ENCODE measurements around the gene E2F4.

The E2F4 gene

GRCh38 chr16:67216612-67217490 is 24.9 kb downstream of the E2F4 start:
- DNase-seq (ENCODE audit: low spot score in 2 of 2) (no peak), ATAC-seq (replicated peaks; ENCODE audit: extremely low read depth, poor library complexity, severe bottlenecking) (no peak)
- no peaks in the 10 kb centered on the region for H3K27me3 Mint-ChIP-seq
- no peak overlapping the region for H3K27ac Mint-ChIP-seq (ENCODE audit: low read depth)
- H3K36me3 Mint-ChIP-seq (ENCODE audit: insufficient read depth), result no peaks in the 10 kb centered on the region
- H3K4me1 Mint-ChIP-seq, result no peaks in the 10 kb centered on the region
- H3K9me3 Mint-ChIP-seq, result no peaks in the 10 kb centered on the region
- H3K4me3 Mint-ChIP-seq, result no peak overlapping the region

- DNase-seq (ENCODE audit: low spot score in 2 of 2) (no peak), ATAC-seq (replicated peaks; ENCODE audit: extremely low read depth, poor library complexity, severe bottlenecking) (no peak)
- peaks cover 34% of the 10 kb centered on the region for H3K4me1 Mint-ChIP-seq
- H3K27me3 Mint-ChIP-seq, result no peaks in the 10 kb centered on the region
- H3K4me3 Mint-ChIP-seq, result no peak overlapping the region
- H3K27ac Mint-ChIP-seq (ENCODE audit: low read depth), result no peak overlapping the region
- H3K9me3 Mint-ChIP-seq, result no peaks in the 10 kb centered on the region
- peaks cover 16% of the 10 kb centered on the region for H3K36me3 Mint-ChIP-seq (ENCODE audit: insufficient read depth)
Measured at GRCh38 chr16:67223992-67224391, 32.0 kb downstream of the E2F4 start.

- Mint-ChIP-seq H3K9me3 (no peaks in the 10 kb centered on the region), H3K4me3 (peak overlapping the region; percentile 100), H3K27me3 (no peaks in the 10 kb centered on the region), H3K36me3 (ENCODE audit: insufficient read depth) (peaks cover 18% of the 10 kb centered on the region), H3K4me1 (peaks cover 34% of the 10 kb centered on the region), H3K27ac (ENCODE audit: low read depth) (peak overlapping the region; percentile 98)
- no peak for DNase-seq (ENCODE audit: low spot score in 2 of 2)
- no peak for ATAC-seq (replicated peaks; ENCODE audit: extremely low read depth, poor library complexity, severe bottlenecking)
Measured at GRCh38 chr16:67226295-67226803, 34.4 kb downstream of the E2F4 start.

- Mint-ChIP-seq H3K27me3 (no peaks in the 10 kb centered on the region), H3K4me3 (peak within 1 kb of the TSS; percentile 100), H3K36me3 (ENCODE audit: insufficient read depth) (peaks cover 18% of the 10 kb centered on the region), H3K27ac (ENCODE audit: low read depth) (peak within 1 kb of the TSS; percentile 98), H3K9me3 (no peaks in the 10 kb centered on the region), H3K4me1 (peaks cover 34% of the 10 kb centered on the region)
- ATAC-seq (replicated peaks; ENCODE audit: extremely low read depth, poor library complexity, severe bottlenecking), result peak; percentile 93
- peak; percentile 97 to 99 for DNase-seq (ENCODE audit: low spot score in 2 of 2)
Measured at GRCh38 chr16:67226804-67227566, 35.0 kb downstream of the E2F4 start, which contains the start of gene TMEM208. TSS of gene TMEM208 (plus strand) at chr16:67227130. CDS start at chr16:67227219, 89 bp downstream.

- DNase-seq (ENCODE audit: low spot score in 2 of 2) (no peak), ATAC-seq (replicated peaks; ENCODE audit: extremely low read depth, poor library complexity, severe bottlenecking) (no peak)
- H3K36me3 Mint-ChIP-seq (ENCODE audit: insufficient read depth), result peaks cover 18% of the 10 kb centered on the region
- H3K27me3 Mint-ChIP-seq, result no peaks in the 10 kb centered on the region
- peak overlapping the region; percentile 100 for H3K4me3 Mint-ChIP-seq
- peaks cover 34% of the 10 kb centered on the region for H3K4me1 Mint-ChIP-seq
- peak overlapping the region; percentile 98 for H3K27ac Mint-ChIP-seq (ENCODE audit: low read depth)
- H3K9me3 Mint-ChIP-seq, result no peaks in the 10 kb centered on the region
Measured at GRCh38 chr16:67227567-67227921, 35.6 kb downstream of the E2F4 start.

- DNase-seq (ENCODE audit: low spot score in 2 of 2) (no peak), ATAC-seq (replicated peaks; ENCODE audit: extremely low read depth, poor library complexity, severe bottlenecking) (no peak)
- no peaks in the 10 kb centered on the region for H3K9me3 Mint-ChIP-seq
- H3K4me1 Mint-ChIP-seq, result peaks cover 34% of the 10 kb centered on the region
- H3K27me3 Mint-ChIP-seq, result no peaks in the 10 kb centered on the region
- H3K36me3 Mint-ChIP-seq (ENCODE audit: insufficient read depth), result peaks cover 18% of the 10 kb centered on the region
- peak overlapping the region; percentile 98 for H3K27ac Mint-ChIP-seq (ENCODE audit: low read depth)
- peak overlapping the region; percentile 100 for H3K4me3 Mint-ChIP-seq
Measured at GRCh38 chr16:67228034-67228785, 36.3 kb downstream of the E2F4 start.

- Mint-ChIP-seq H3K27me3 (no peaks in the 10 kb centered on the region), H3K4me3 (peak overlapping the region; percentile 100), H3K36me3 (ENCODE audit: insufficient read depth) (peaks cover 20% of the 10 kb centered on the region), H3K9me3 (no peaks in the 10 kb centered on the region), H3K4me1 (peaks cover 34% of the 10 kb centered on the region), H3K27ac (ENCODE audit: low read depth) (no peak overlapping the region)
- ATAC-seq (replicated peaks; ENCODE audit: extremely low read depth, poor library complexity, severe bottlenecking) (no peak), DNase-seq (ENCODE audit: low spot score in 2 of 2) (no peak)
Measured at GRCh38 chr16:67228905-67229304, 37.0 kb downstream of the E2F4 start.

- peaks cover 33% of the 10 kb centered on the region for H3K4me1 Mint-ChIP-seq
- no peak overlapping the region for H3K27ac Mint-ChIP-seq (ENCODE audit: low read depth)
- DNase-seq (ENCODE audit: low spot score in 2 of 2) (no peak), ATAC-seq (replicated peaks; ENCODE audit: extremely low read depth, poor library complexity, severe bottlenecking) (no peak)
- H3K27me3 Mint-ChIP-seq, result no peaks in the 10 kb centered on the region
- H3K4me3 Mint-ChIP-seq, result no peak overlapping the region
- no peaks in the 10 kb centered on the region for H3K9me3 Mint-ChIP-seq
- H3K36me3 Mint-ChIP-seq (ENCODE audit: insufficient read depth), result peaks cover 25% of the 10 kb centered on the region
Measured at GRCh38 chr16:67229906-67230808, 38.2 kb downstream of the E2F4 start.

- no peak for DNase-seq (ENCODE audit: low spot score in 2 of 2)
- Mint-ChIP-seq H3K4me3 (no peak overlapping the region), H3K27me3 (no peaks in the 10 kb centered on the region), H3K4me1 (peaks cover 27% of the 10 kb centered on the region), H3K9me3 (no peaks in the 10 kb centered on the region), H3K36me3 (ENCODE audit: insufficient read depth) (peaks cover 23% of the 10 kb centered on the region), H3K27ac (ENCODE audit: low read depth) (no peak overlapping the region)
- ATAC-seq (replicated peaks; ENCODE audit: extremely low read depth, poor library complexity, severe bottlenecking), result no peak
Measured at GRCh38 chr16:67230809-67231660, 39.1 kb downstream of the E2F4 start.

GRCh38 chr16:67233596-67233995 is 41.6 kb downstream of the E2F4 start:
- no peak overlapping the region for H3K4me3 Mint-ChIP-seq
- ATAC-seq (replicated peaks; ENCODE audit: extremely low read depth, poor library complexity, severe bottlenecking), result no peak
- no peak overlapping the region for H3K27ac Mint-ChIP-seq (ENCODE audit: low read depth)
- H3K27me3 Mint-ChIP-seq, result no peaks in the 10 kb centered on the region
- DNase-seq (ENCODE audit: low spot score in 2 of 2), result no peak
- H3K4me1 Mint-ChIP-seq, result peaks cover 7% of the 10 kb centered on the region
- H3K36me3 Mint-ChIP-seq (ENCODE audit: insufficient read depth), result peaks cover 19% of the 10 kb centered on the region
- no peaks in the 10 kb centered on the region for H3K9me3 Mint-ChIP-seq

- ATAC-seq (replicated peaks; ENCODE audit: extremely low read depth, poor library complexity, severe bottlenecking), result no peak
- Mint-ChIP-seq H3K36me3 (ENCODE audit: insufficient read depth) (peaks cover 19% of the 10 kb centered on the region), H3K4me1 (peaks cover 7% of the 10 kb centered on the region), H3K9me3 (no peaks in the 10 kb centered on the region), H3K4me3 (no peak overlapping the region), H3K27me3 (no peaks in the 10 kb centered on the region), H3K27ac (ENCODE audit: low read depth) (no peak overlapping the region)
- DNase-seq (ENCODE audit: low spot score in 2 of 2), result no peak
Measured at GRCh38 chr16:67234180-67234597, 42.2 kb downstream of the E2F4 start.
